Left ventricle myocardium inferior (tissue), 1 donor: ENCODE data around the gene EAF1. TPM values are rescaled to one million over a fixed set of nuclear protein-coding genes. Genes with fewer than 3 reads are reported as not detected.

ENCODE experiments used
- DNase-seq: peaks from one replicate; pipeline ENCODE4 v3.0.0-alpha.2; 2020
- H3K27ac ChIP-seq: fragments of 200-600 bp; replicated peaks from 2 replicates; pipeline ENCODE4 v1.8.0; 2021
- H3K27me3 ChIP-seq: fragments of 200-600 bp; 2 replicates; pipeline ENCODE4 v1.8.0; 2021; ENCODE audit warnings: low read depth
- H3K36me3 ChIP-seq: fragments of 200-600 bp; 2 replicates; pipeline ENCODE4 v1.8.0; 2021
- H3K4me1 ChIP-seq: fragments of 200-600 bp; 2 replicates; pipeline ENCODE4 v1.8.0; 2021
- H3K4me3 ChIP-seq: fragments of 200-600 bp; 2 replicates; pipeline ENCODE4 v1.8.0; 2021; ENCODE audit warnings: mild to moderate bottlenecking, moderate library complexity
- H3K9me3 ChIP-seq: fragments of 200-600 bp; replicated peaks from 2 replicates; pipeline ENCODE4 v1.8.0; 2021
- CTCF ChIP-seq: fragments of 200-600 bp; IDR thresholded peaks from 2 replicates; pipeline ENCODE4 v1.8.0; 2021; ENCODE audit warnings: antibody characterized with exemption, mild to moderate bottlenecking, borderline replicate concordance
- intact Hi-C: fragments of 100-400 bp; cut with micrococcal nuclease; formaldehyde crosslinking; loops from one replicate; pipeline ENCODE4 v1.11.0; 2022
- total RNA-seq: library from RNA; stranded (reverse); fragmentation: NEBNext Ultra II Directional; extraction: Animal tissue kit (Norgen Biotek cat#: 25700); gene quantifications from one replicate; pipeline ENCODE4 v1.2.1, GENCODE V29; 2021
- donor health status: DM: no; HTN: yes; CAD: no; lungs with severe emphysema.

EAF1 gene
- total RNA-seq, 1 donor from 2014 or later = 7.6 TPM

GRCh38 chr3:15458212-15458780 is 30.9 kb downstream of the EAF1 start:
- no peak for DNase-seq
- H3K27ac ChIP-seq = no peak overlapping the region
- no peak overlapping the region for H3K4me3 ChIP-seq
- no peaks in the 10 kb centered on the region for H3K9me3 ChIP-seq
- H3K36me3 ChIP-seq = no peaks in the 10 kb centered on the region
- no peak for TF ChIP-seq CTCF
- no peaks in the 10 kb centered on the region for H3K4me1 ChIP-seq
- no peaks in the 10 kb centered on the region for H3K27me3 ChIP-seq
- intact Hi-C loops = no loop called here

GRCh38 chr3:15460891-15461531 is 33.6 kb downstream of the EAF1 start:
- TF ChIP-seq CTCF = no peak
- no peak for DNase-seq
- Histone ChIP-seq H3K36me3 (no peaks in the 10 kb centered on the region), H3K4me3 (no peak overlapping the region), H3K27ac (no peak overlapping the region), H3K4me1 (no peaks in the 10 kb centered on the region), H3K27me3 (no peaks in the 10 kb centered on the region), H3K9me3 (no peaks in the 10 kb centered on the region)
- intact Hi-C loops = no loop called here

GRCh38 chr3:15462451-15462850 is 35.1 kb downstream of the EAF1 start:
- Histone ChIP-seq H3K9me3 (no peaks in the 10 kb centered on the region), H3K27me3 (no peaks in the 10 kb centered on the region), H3K4me3 (no peak overlapping the region), H3K27ac (no peak overlapping the region), H3K4me1 (no peaks in the 10 kb centered on the region), H3K36me3 (no peaks in the 10 kb centered on the region)
- no peak for TF ChIP-seq CTCF
- DNase-seq = no peak
- intact Hi-C loops = no loop called here

- H3K27ac ChIP-seq = no peak overlapping the region
- no peak for DNase-seq
- no peaks in the 10 kb centered on the region for H3K4me1 ChIP-seq
- H3K27me3 ChIP-seq = no peaks in the 10 kb centered on the region
- no peak overlapping the region for H3K4me3 ChIP-seq
- H3K36me3 ChIP-seq = no peaks in the 10 kb centered on the region
- no peaks in the 10 kb centered on the region for H3K9me3 ChIP-seq
- TF ChIP-seq CTCF = no peak
- intact Hi-C loops = no loop called here
These were observed 38.6 kb downstream of the EAF1 start for GRCh38 chr3:15465876-15466585.

- DNase-seq = no peak
- Histone ChIP-seq H3K36me3 (no peaks in the 10 kb centered on the region), H3K27ac (no peak overlapping the region), H3K9me3 (no peaks in the 10 kb centered on the region), H3K4me1 (no peaks in the 10 kb centered on the region), H3K4me3 (no peak overlapping the region), H3K27me3 (no peaks in the 10 kb centered on the region)
- TF ChIP-seq CTCF = no peak
- intact Hi-C loops = no loop called here
These were observed 40.1 kb downstream of the EAF1 start for GRCh38 chr3:15467227-15468181.
